HepG2 (cell line): ENCODE data around the gene CYB5D1. TPM values are rescaled to one million over a fixed set of nuclear protein-coding genes. Genes with fewer than 3 reads are reported as not detected.

Experiments
- AKAP8 ChIP-seq: sonication (generic); formaldehyde crosslinking; IDR thresholded peaks from 2 replicates; pipeline ENCODE4 v1.5.1; 2020; ENCODE audit warnings: mild to moderate bottlenecking, missing genetic modification reagents
- ATAD3A ChIP-seq: sonication (generic); formaldehyde crosslinking; IDR thresholded peaks from 2 replicates; pipeline ENCODE4 v1.4.0; 2020; ENCODE audit warnings: missing genetic modification reagents
- BRF2 ChIP-seq: sonication (generic); formaldehyde crosslinking; IDR thresholded peaks from 2 replicates; pipeline ENCODE4 v1.8.1; 2022; ENCODE audit warnings: mild to moderate bottlenecking, missing genetic modification reagents
- GATAD1 ChIP-seq: IDR thresholded peaks from 2 replicates; pipeline ENCODE4 v1.6.1; 2016; ENCODE audit warnings: missing genetic modification reagents, missing compliant biosample characterization
- HNF1A ChIP-seq, 2 experiments: sonication (generic) in 1 of 2; formaldehyde crosslinking in 1 of 2; IDR thresholded peaks; 2 replicates each; pipeline versions ENCODE4 v1.4.0 to v1.6.1; 2016 to 2020; ENCODE audit warnings: borderline replicate concordance in 1 of 2, low read depth in 1 of 2, mild to moderate bottlenecking in 1 of 2, missing genetic modification reagents in 1 of 2
- HOXA3 ChIP-seq: sonication (generic); formaldehyde crosslinking; IDR thresholded peaks from 2 replicates; pipeline ENCODE4 v1.5.0; 2020; ENCODE audit warnings: missing genetic modification reagents
- HOXD1 ChIP-seq: sonication (generic); formaldehyde crosslinking; IDR thresholded peaks from 2 replicates; pipeline ENCODE4 v1.5.0; 2020; ENCODE audit warnings: missing genetic modification reagents
- LBX2 ChIP-seq: sonication (generic); formaldehyde crosslinking; IDR thresholded peaks from 2 replicates; pipeline ENCODE4 v1.5.0; 2020; ENCODE audit warnings: missing genetic modification reagents, mild to moderate bottlenecking, borderline replicate concordance
- MIER2 ChIP-seq: IDR thresholded peaks from 2 replicates; pipeline ENCODE4 v1.6.1; 2016; ENCODE audit warnings: missing biosample characterization, missing genetic modification reagents
- MTF2 ChIP-seq: sonication (generic); formaldehyde crosslinking; IDR thresholded peaks from 2 replicates; pipeline ENCODE4 v1.5.0; 2020; ENCODE audit warnings: missing genetic modification reagents, borderline replicate concordance
- NCOR1 ChIP-seq: fragments of 200-600 bp; sonication (generic); IDR thresholded peaks from 2 replicates; pipeline ENCODE4 v1.7.0; 2017; ENCODE audit warnings: antibody characterized with exemption, low read length, borderline replicate concordance
- NFKB2 ChIP-seq: sonication (generic); formaldehyde crosslinking; IDR thresholded peaks from 2 replicates; pipeline ENCODE4 v1.4.0; 2020; ENCODE audit warnings: missing genetic modification reagents, borderline replicate concordance
- NR1H2 ChIP-seq: sonication (generic); formaldehyde crosslinking; IDR thresholded peaks from 2 replicates; pipeline ENCODE4 v1.8.1; 2022; ENCODE audit warnings: low read depth, missing genetic modification reagents, borderline replicate concordance
- PHF21A ChIP-seq: sonication (generic); formaldehyde crosslinking; IDR thresholded peaks from 2 replicates; pipeline ENCODE4 v1.5.0; 2020; ENCODE audit warnings: mild to moderate bottlenecking, missing genetic modification reagents
- RARG ChIP-seq: sonication (generic); formaldehyde crosslinking; IDR thresholded peaks from 2 replicates; pipeline ENCODE4 v1.4.0; 2020; ENCODE audit warnings: low read depth, mild to moderate bottlenecking, missing genetic modification reagents
- SIN3A ChIP-seq: IDR thresholded peaks from 2 replicates; pipeline ENCODE4 v1.6.1; 2011; ENCODE audit warnings: low read depth, mild to moderate bottlenecking, control low read depth, low read length, borderline replicate concordance
- ZFX ChIP-seq: sonication (generic); formaldehyde crosslinking; IDR thresholded peaks from 2 replicates; pipeline ENCODE4 v1.4.0; 2020; ENCODE audit warnings: mild to moderate bottlenecking, low read depth, missing genetic modification reagents, moderate library complexity
- ZGPAT ChIP-seq: IDR thresholded peaks from 2 replicates; pipeline ENCODE4 v1.6.1; 2016; ENCODE audit warnings: mild to moderate bottlenecking
- ZNF569 ChIP-seq: sonication (generic); formaldehyde crosslinking; IDR thresholded peaks from 2 replicates; pipeline ENCODE4 v1.5.0; 2020; ENCODE audit warnings: mild to moderate bottlenecking, missing genetic modification reagents, moderate library complexity, borderline replicate concordance
- ZNF720 ChIP-seq: sonication (generic); formaldehyde crosslinking; IDR thresholded peaks from 2 replicates; pipeline ENCODE4 v1.4.0; 2020; ENCODE audit warnings: missing genetic modification reagents
- polyA plus RNA-seq, 8 experiments: library from polyadenylated mRNA; depleted of rRNA in 3 of 8; stranded (reverse) in 7 of 8; unstranded in 1 of 8; fragments of >200 nt; fragmentation: Illumina TruSeq in 4 of 8; extraction: Trizol in 4 of 8; gene quantifications; 2 replicates each; pipeline versions ENCODE4 v1.2.1 to v1.2.3, GENCODE V29; 2011 to 2016; ENCODE audit warnings: low read depth in 4 of 8, missing spikeins in 1 of 8, mixed read lengths in 1 of 8; ENCODE audit not compliant: insufficient read depth in 1 of 8
- total RNA-seq, 5 experiments: library from RNA; depleted of rRNA; stranded (reverse); fragments of >200 nt; fragmentation: Illumina TruSeq; extraction: Trizol; gene quantifications; 2 replicates each; pipeline ENCODE4 v1.2.3, GENCODE V29; 2016; ENCODE audit warnings: low read depth in 1 of 5

CYB5D1 gene
- total and polyA plus RNA-seq, 2 of the 13 experiments (the other 11 are each of a cell fraction or from before 2014, with no cell fraction given), result 8.9 to 17.0 TPM

- TF ChIP-seq ZGPAT (no peak), PHF21A (CRISPR knock-in tag) (no peak; the same call in 1 of the 2 replicates), AKAP8 (no peak), ZNF569 (CRISPR knock-in tag) (no peak), RARG (CRISPR knock-in tag) (no peak), GATAD1 (0 out of 2 replicates have a peak, but pooled peaks have one; percentile 73), LBX2 (no peak), HOXA3 (CRISPR knock-in tag) (peak; percentile 65; the same call in 1 of the 2 replicates), MIER2 (CRISPR knock-in tag) (no peak), ZNF720 (CRISPR knock-in tag) (no peak), NFKB2 (CRISPR knock-in tag) (no peak), ZFX (CRISPR knock-in tag) (peak; percentile 79), HOXD1 (CRISPR knock-in tag) (no peak), HNF1A (IDR thresholded peaks at IDR 0.05; ENCODE audit: low read depth) (no peak), HNF1A (CRISPR knock-in tag; IDR thresholded peaks at IDR 0.05; ENCODE audit: borderline replicate concordance) (no peak), NR1H2 (CRISPR knock-in tag) (no peak), ATAD3A (CRISPR knock-in tag) (no peak), MTF2 (CRISPR knock-in tag) (no peak), SIN3A (peak; percentile 90), BRF2 (CRISPR knock-in tag) (peak; percentile 80; the same call in 1 of the 2 replicates), NCOR1 (peak; percentile 28; the same call in 1 of the 2 replicates)
Observed at GRCh38 chr17:7857713-7858521, at the start of gene CYB5D1 (continued).
